Measurements from ENCODE around the gene RGS9.
A peak's percentile ranks its signal among the peaks of the same experiment; 100 is the strongest.
"Not testable (repeated sequence)": the region's sequence is repeated elsewhere in the genome, so short reads cannot be mapped to it uniquely, and the experiment has no call there.

RGS9 gene

GRCh38 chr17:65185062-65185461, 47.9 kb downstream of the RGS9 start:
- DNase-seq = no peak

- DNase-seq = no peak
These were observed 48.7 kb downstream of the RGS9 start for GRCh38 chr17:65185668-65186382.

DNA sequence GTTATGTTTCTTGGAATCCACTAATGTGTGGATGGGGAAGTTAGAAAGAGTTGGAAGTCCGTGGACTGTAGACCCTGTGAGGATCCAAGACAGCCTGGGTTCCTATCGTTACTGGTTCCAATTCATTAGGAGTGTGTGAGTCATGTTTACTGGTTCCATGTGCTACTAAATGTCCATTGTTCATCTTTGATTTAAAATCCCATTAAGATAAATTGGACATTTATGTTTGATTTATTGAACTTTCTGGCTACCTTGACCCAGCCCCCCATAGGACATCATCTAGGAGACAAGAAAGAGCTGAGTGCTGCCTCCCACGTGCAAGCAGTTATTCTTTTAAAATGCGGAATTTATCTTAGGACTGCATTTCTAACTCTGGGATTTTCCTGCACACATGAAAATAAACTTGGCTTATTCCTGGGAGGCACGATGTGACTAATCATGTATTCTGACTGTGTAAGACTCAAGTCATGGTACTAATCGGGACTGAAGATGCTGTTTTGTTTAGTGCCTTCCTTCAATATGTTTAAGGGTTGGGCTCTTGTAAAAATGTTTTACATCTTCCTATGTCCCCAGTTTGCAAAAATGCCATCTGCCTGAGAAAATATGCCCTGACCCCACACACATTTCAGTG, 53.4 kb downstream of the RGS9 start:
- DNase-seq = no peak

DNA sequence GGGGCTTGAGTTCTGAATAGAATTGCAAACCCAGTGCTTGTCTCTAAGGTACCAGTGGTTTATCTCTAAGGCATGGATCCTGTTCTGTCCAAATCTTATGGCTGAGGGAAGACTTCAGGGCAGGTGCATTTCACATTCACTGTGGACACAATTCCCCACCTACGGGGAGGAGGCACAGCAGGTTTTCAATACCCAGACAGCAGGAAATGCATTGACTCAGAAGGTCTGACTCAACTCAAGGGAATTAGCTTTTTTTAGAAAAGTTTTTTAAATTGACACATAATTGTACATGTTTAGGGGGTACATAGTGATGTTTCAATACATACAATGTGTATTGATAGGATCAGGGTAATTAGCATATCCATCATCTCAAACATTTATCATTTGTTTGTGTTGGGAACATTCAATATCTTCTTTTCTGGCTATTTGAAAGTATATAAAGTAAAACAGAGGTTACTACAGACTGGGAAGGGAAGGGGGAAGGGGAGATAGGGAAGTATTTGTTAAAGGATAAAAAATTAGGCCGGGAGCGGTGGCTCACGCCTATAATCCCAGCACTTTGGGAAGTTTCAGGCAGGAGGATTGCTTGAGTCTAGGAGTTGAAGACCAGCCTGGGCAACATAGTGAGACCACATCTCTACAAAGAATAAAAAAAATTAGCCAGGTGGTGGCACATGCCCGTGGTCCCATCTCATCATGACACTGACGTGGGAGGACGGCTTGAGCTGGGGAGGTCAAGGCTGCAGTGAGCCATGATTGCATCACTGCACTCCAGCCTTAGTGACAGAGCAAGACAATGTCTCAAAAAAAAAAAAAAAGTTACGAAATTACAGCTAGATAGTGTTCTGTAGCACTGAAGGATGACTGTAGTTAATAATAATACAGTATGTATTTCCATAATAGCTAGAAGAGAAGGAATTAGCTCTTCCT, 54.9 kb downstream of the RGS9 start:
- no peak for DNase-seq

DNA sequence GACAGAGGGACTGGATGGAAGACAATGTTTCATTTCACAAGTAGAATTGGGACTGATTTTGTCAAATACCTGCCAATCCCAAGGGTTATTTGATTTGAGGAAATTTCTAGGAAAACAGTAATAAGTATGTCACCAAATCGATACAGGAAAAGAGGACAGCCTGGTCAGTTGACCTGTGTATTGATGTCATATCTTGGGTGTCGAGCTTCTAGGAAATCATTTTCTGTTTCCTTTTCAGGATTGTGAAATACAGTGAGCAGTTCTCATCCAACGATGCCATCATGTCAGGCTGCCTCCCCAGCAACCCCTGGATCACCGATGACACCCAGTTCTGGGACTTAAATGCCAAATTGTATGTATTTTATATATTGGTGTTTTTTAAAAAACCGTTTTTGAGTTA, 56.1 kb downstream of the RGS9 start:
- DNase-seq = no peak

GRCh38 chr17:65193716-65194293, 56.6 kb downstream of the RGS9 start:
- no peak for DNase-seq

GRCh38 chr17:65194670-65195334, 57.6 kb downstream of the RGS9 start:
- DNase-seq = no peak

GRCh38 chr17:65195716-65196115, 58.5 kb downstream of the RGS9 start:
- no peak for DNase-seq

- no peak for DNase-seq
These were observed 59.4 kb downstream of the RGS9 start for GRCh38 chr17:65196617-65197016.

DNA sequence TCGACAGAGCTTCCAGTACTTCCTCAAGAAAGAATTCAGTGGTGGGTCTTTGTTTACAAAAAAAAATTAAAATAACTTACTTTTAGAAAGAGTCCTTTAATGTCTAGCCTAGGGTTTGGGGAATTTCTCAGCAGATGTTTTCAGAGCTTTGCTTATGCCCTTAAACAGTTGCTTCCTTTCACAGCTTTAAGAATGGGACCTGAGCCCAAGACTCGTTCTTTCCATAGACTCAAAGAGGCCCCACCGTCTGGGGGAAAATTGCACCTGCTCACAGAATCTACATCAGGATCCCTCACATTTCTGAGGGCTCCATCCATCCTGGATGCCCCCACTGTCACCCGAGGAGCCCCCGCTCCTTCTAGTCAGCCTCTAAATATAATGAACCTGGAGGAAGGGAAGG, 60.0 kb downstream of the RGS9 start:
- no peak for DNase-seq

- peak; percentile 83 for DNase-seq
These were observed 61.6 kb downstream of the RGS9 start for GRCh38 chr17:65198653-65199382.

DNA sequence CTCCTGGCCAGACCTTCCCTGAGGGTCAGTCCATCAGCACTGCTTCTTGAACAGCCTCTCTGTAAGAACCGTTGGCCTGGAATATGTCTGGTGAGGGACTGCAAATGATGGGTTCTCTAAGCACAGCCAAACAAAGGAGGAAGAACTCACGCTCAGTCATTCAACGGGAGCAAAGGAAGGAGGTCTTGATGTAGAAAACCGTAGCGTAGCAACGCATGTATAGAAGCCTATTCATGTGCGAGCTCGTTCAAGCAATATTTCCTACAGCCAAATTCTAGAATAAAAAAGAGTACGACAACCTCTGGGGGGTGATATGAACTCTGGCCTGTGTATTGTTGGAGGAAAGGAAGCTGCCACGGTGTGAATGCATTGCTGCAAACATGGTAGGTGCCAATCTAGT, 64.2 kb downstream of the RGS9 start:
- DNase-seq = no peak

DNA sequence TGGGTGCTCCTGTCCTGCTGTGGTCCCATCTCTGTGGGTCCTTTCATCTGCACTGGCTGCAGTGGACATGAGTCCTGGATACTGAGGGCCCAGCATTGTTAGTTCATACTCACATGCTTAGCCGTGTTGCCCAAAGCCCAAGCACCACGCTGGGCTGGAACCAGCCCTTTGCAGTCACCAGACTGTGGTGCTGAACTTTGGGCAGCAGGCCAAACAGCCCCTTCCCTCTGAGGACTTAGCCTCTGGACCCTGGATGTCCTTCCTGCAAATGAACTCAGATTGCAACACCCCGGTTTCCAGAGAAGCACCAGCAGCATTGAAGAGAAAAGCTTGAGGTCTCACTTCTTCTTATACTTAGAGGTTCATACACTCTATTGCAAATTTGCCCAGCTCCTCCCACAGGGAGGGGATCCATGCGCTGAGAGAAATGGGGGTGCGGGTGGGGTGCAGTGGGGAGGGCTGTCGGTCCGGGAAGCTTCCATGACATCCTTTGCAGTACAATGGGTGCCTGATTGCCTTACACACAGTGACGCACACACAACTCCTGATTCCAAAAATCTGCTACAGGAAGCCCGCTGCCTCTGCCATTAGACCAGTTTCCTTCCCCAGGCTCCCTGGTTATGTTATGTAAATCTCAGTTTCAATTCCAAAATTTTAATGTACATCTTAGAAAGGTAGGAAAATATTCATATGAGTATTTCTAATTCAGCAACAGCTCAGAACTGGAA, 65.8 kb downstream of the RGS9 start:
- no peak for DNase-seq

- DNase-seq = no peak
These were observed 66.8 kb downstream of the RGS9 start for GRCh38 chr17:65204001-65204400.

DNA sequence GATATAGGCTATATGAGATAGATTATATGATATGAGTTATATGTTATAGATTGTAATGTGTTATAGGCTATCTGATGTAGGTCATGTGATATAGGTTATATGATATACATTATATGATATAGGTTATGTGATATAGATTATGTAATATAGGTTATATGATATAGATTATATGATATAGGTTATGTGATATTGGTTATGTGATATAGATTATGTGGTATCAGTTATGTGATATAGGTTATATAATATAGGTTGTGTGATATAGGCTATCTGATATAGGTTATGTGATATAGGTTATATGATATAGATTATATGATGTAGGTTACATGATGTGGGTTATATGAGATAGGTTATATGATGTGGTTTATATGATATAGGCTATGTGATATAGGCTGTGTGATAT, 68.5 kb downstream of the RGS9 start:
- no peak for DNase-seq

DNA sequence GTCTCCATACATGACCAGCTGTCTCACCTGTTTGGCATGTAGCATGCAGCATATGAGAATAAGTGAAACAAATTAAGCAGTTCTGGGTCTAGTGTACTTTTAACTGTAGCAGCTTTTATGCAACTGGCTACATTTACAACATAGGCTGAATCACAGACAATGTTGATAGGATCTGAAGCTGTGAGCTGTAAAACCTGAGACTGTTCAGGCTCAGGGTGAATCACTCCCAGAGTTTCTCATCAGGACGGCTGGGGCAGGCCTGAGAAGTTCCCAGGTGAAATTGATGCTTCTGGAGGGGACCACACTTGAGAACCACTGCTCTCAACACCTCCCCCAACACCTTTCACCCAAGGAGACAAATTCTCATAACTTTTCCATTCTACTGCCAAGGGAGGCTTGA, 70.3 kb downstream of the RGS9 start:
- not testable (repeated sequence) for DNase-seq

DNA sequence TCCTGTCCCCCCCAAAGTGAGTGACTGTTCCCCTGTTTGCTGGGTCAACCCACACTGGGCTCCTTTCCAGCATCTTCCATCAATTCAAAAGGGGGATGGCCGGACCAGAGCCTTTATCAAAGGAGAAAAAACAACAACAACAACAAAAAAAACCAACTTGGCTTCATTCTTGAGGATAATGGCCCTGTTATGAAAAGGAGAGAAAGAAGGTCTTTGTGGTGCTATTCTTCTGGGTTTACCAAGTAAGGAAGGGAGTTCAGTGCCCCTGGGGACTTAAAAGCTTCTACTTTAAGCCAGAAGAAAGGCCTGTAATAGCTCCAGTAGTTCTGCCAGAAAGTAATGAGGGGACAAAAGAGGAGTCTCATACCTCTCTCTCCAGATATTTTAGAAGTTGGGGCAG, 71.5 kb downstream of the RGS9 start:
- DNase-seq = no peak

DNA sequence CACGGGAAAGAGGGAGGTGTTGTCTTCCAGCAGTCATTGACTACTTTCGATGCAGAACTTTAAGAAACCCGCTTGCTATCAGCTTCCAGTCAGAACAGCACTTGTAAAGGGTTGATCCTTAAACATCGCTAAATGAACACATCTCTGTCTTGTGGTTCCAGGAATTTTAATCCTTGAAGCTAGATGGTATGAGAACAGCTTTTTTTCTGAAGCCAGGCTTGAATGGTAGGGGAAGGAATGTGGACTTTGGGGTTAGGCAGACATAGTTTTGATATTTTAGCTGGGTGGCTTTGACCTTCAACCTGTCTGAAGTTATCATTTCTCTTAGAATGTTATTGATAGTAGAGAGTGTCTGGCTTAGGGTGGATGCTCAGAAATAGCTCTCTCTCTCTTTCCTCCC, 81.1 kb downstream of the RGS9 start:
- no peak for DNase-seq

- DNase-seq = no peak
These were observed 82.0 kb downstream of the RGS9 start for GRCh38 chr17:65219124-65219523.

DNA sequence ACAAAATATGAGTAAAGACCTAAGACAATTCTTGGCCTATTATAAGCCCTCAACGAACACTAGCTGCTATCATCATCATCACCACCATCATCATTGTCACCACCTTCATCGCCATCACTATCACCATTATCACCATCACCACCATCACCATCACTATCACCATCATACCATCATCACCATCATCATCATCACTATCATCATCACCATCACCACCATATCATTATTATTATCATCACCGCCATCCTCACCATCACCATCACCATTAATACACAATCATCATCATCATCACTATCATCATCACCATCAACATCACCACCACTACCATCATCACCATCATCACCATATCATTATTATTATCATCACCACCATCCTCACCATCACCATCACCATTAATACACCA, 82.5 kb downstream of the RGS9 start:
- DNase-seq = no peak

GRCh38 chr17:65220732-65221131, 83.6 kb downstream of the RGS9 start:
- no peak for DNase-seq
